Measurements from ENCODE around the gene ZNF668. TPM values are rescaled to one million over a fixed set of nuclear protein-coding genes. Genes with fewer than 3 reads are reported as not detected.

ZNF668 gene
- total and polyA plus RNA-seq, 2 of the 4 experiments (the other 2 are of a cell fraction): 4.5 to 11.6 TPM

GRCh38 chr16:31016018-31016417 lies 58.0 kb downstream of the ZNF668 start:
- intact Hi-C loops (cut with micrococcal nuclease): no loop called here
- Histone ChIP-seq H3K18ac (ENCODE audit: low read depth, low read length) (no peak overlapping the region), H2AK9ac (replicated peaks; ENCODE audit: low read depth, low read length, poor library complexity) (peak overlapping the region; percentile 72), H3K27ac (ENCODE audit: insufficient read depth, low read length) (no peak overlapping the region), H3K27me3 (ENCODE audit: control insufficient read depth, insufficient read depth, low read length) (peaks cover 9% of the 10 kb centered on the region), H2BK15ac (ENCODE audit: low read depth, low read length) (no peak overlapping the region), H3K9me3 (ENCODE audit: control insufficient read depth, insufficient read depth, low read length) (no peaks in the 10 kb centered on the region), H2BK120ac (ENCODE audit: low read depth, low read length) (no peak overlapping the region), H3K79me1 (ENCODE audit: low read depth in 1 of 2, low read length in 2 of 2) (0 out of 4 replicates have a peak, but pooled peaks cover 0 to 2% of the 10 kb centered on the region in 2 experiments), H4K8ac (ENCODE audit: low read depth in 2 of 2, low read length in 2 of 2) (no peak overlapping the region), H4K91ac (ENCODE audit: insufficient read depth, low read depth, low read length) (no peak overlapping the region), H3K4me2 (ENCODE audit: low read depth, low read length) (no peak overlapping the region), H4K5ac (ENCODE audit: low read depth, low read length) (no peak overlapping the region), H3K9ac (ENCODE audit: low read depth, low read length) (no peak overlapping the region), H3K23ac (ENCODE audit: low read depth, low read length) (no peak overlapping the region), H3K14ac (replicated peaks; ENCODE audit: low read depth, low read length) (no peak overlapping the region), H3K4me1 (ENCODE audit: control insufficient read depth, insufficient read depth, low read length) (peaks cover 2% of the 10 kb centered on the region; the same call in 1 of the 2 replicates), H3K56ac (ENCODE audit: extremely low read depth, insufficient read depth, low read length) (no peak overlapping the region), H4K20me1 (ENCODE audit: insufficient read depth, low read length) (no peaks in the 10 kb centered on the region), H2AFZ (replicated peaks; ENCODE audit: low read length, poor library complexity) (peak overlapping the region; percentile 32), H2AK5ac (ENCODE audit: low read depth, low read length) (no peak overlapping the region), H3K36me3 (ENCODE audit: control insufficient read depth, insufficient read depth, low read length) (no peaks in the 10 kb centered on the region), H3K4ac (ENCODE audit: low read depth, low read length) (no peak overlapping the region), H2BK20ac (ENCODE audit: low read depth, low read length) (no peak overlapping the region), H3K9me1 (ENCODE audit: insufficient read depth, low read length) (no peaks in the 10 kb centered on the region), H3K4me3 (ENCODE audit: insufficient read depth, low read depth, low read length) (no peak overlapping the region), H2BK5ac (ENCODE audit: low read depth, low read length, poor library complexity, severe bottlenecking) (no peak overlapping the region)
- no CpG with 5 or more reads among the region's 6 CpGs for WGBS, 2 experiments (ENCODE audit: extremely low coverage in 2 of 2, insufficient read length in 1 of 2)
- ChIA-PET CTCF (interaction anchor here (0.5 to 0.7 kb wide), 2 partner anchors 31 to 164 kb away, joined by 3 to 4 read pairs; partner anchors contain the start of gene HSD3B7), POLR2A (ENCODE audit: unreplicated experiment) (no interaction called here)
- in situ Hi-C loops (cut with MboI; ENCODE audit: low sequenced_read_pairs): no loop called here
- TF ChIP-seq CHD1 (IDR thresholded peaks at IDR 0.05; ENCODE audit: low read depth, low read length) (no peak), CEBPB (IDR thresholded peaks at IDR 0.05; ENCODE audit: low read depth, low read length) (no peak), USF2 (IDR thresholded peaks at IDR 0.05; ENCODE audit: low read depth, low read length) (no peak), RCOR1 (IDR thresholded peaks at IDR 0.05; ENCODE audit: insufficient replicate concordance, low read length) (no peak), MXI1 (IDR thresholded peaks at IDR 0.05; ENCODE audit: borderline replicate concordance, low read depth, low read length) (no peak), FOS (IDR thresholded peaks at IDR 0.05; ENCODE audit: low read depth, low read length) (no peak), RFX5 (IDR thresholded peaks at IDR 0.05; ENCODE audit: low read depth, low read length) (no peak), MAZ (IDR thresholded peaks at IDR 0.05; ENCODE audit: borderline replicate concordance, low read depth, low read length) (no peak), NFE2L2 (IDR thresholded peaks at IDR 0.05; ENCODE audit: low read depth, low read length) (no peak), POLR2A (IDR thresholded peaks at IDR 0.05; ENCODE audit: low read depth, low read length) (no peak), MAFK (IDR thresholded peaks at IDR 0.05; ENCODE audit: low read depth, low read length) (no peak), BHLHE40 (IDR thresholded peaks at IDR 0.05; ENCODE audit: low read depth, low read length) (no peak), RAD21 (IDR thresholded peaks at IDR 0.05; ENCODE audit: low read length) (no peak), SMC3 (IDR thresholded peaks at IDR 0.05; ENCODE audit: low read depth, low read length) (no peak)
- TF ChIP-seq, protein P1, sequence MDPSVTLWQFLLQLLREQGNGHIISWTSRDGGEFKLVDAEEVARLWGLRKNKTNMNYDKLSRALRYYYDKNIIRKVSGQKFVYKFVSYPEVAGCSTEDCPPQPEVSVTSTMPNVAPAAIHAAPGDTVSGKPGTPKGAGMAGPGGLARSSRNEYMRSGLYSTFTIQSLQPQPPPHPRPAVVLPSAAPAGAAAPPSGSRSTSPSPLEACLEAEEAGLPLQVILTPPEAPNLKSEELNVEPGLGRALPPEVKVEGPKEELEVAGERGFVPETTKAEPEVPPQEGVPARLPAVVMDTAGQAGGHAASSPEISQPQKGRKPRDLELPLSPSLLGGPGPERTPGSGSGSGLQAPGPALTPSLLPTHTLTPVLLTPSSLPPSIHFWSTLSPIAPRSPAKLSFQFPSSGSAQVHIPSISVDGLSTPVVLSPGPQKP (IDR thresholded peaks at IDR 0.05; ENCODE audit: borderline replicate concordance, low read depth, low read length): no peak
- TF ChIP-seq, protein P2, sequence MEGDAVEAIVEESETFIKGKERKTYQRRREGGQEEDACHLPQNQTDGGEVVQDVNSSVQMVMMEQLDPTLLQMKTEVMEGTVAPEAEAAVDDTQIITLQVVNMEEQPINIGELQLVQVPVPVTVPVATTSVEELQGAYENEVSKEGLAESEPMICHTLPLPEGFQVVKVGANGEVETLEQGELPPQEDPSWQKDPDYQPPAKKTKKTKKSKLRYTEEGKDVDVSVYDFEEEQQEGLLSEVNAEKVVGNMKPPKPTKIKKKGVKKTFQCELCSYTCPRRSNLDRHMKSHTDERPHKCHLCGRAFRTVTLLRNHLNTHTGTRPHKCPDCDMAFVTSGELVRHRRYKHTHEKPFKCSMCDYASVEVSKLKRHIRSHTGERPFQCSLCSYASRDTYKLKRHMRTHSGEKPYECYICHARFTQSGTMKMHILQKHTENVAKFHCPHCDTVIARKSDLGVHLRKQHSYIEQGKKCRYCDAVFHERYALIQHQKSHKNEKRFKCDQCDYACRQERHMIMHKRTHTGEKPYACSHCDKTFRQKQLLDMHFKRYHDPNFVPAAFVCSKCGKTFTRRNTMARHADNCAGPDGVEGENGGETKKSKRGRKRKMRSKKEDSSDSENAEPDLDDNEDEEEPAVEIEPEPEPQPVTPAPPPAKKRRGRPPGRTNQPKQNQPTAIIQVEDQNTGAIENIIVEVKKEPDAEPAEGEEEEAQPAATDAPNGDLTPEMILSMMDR (conservative IDR thresholded peaks at IDR 0.05; ENCODE audit: low read depth, low read length): no peak
- no TSS peak for BruUV-seq (replicated peaks)
- dilution Hi-C loops (cut with HindIII; ENCODE audit: low sequenced_read_pairs, unreplicated experiment): no loop called here
- ATAC-seq (ENCODE audit: low read depth): no peak
- no peak for DNase-seq

Measured in IMR-90 (cell line).